Stomach (tissue), 9 donors: ENCODE results near the gene INSL3. TPM values are rescaled to one million over a fixed set of nuclear protein-coding genes. Genes with fewer than 3 reads are reported as not detected.

ENCODE experiments used
- DNase-seq, 2 donors: peaks; one replicate each; pipeline versions ENCODE4 v3.0.0 to v3.0.0-alpha.2; 2013 to 2019
- H3K27ac ChIP-seq, 5 donors: fragments of 200-600 bp in 4 of 5; sonication (generic) in 4 of 5; one replicate each; pipeline ENCODE4 v1.5.1; 2013 to 2019; ENCODE audit warnings: mild to moderate bottlenecking in 1 of 5, moderate library complexity in 1 of 5
- H3K27me3 ChIP-seq, 3 donors: fragments of 200-600 bp; sonication (generic); one replicate each; pipeline ENCODE4 v1.5.1; 2017 to 2019; ENCODE audit warnings: mixed run types in 1 of 3
- H3K36me3 ChIP-seq, 4 donors: fragments of 200-600 bp; sonication (generic); 1 replicate in 3 of 4; 2 replicates in 1 of 4; pipeline ENCODE4 v1.5.1; 2016 to 2019
- H3K4me1 ChIP-seq, 4 donors: fragments of 200-600 bp; sonication (generic); one replicate each; pipeline ENCODE4 v1.5.1; 2016 to 2019
- H3K4me3 ChIP-seq, 4 donors: fragments of 200-600 bp; sonication (generic) in 3 of 4; one replicate each; pipeline ENCODE4 v1.5.1; 2016 to 2019; ENCODE audit warnings: mild to moderate bottlenecking in 1 of 4
- H3K9me3 ChIP-seq, 4 donors: fragments of 200-600 bp; sonication (generic); one replicate each; pipeline ENCODE4 v1.5.1; 2016 to 2019
- CTCF ChIP-seq, 7 experiments: fragments of 450-650 bp in 4 of 7; fragments of 200-600 bp in 3 of 7; sonication (generic) in 3 of 7; IDR thresholded peaks; one replicate each; pipeline ENCODE4 v1.5.1; 2016 to 2019; ENCODE audit warnings: antibody characterized with exemption in 7 of 7, control low read depth in 2 of 7, mild to moderate bottlenecking in 1 of 7
- EP300 ChIP-seq: sonication (generic); formaldehyde crosslinking; IDR thresholded peaks from one replicate; pipeline ENCODE4 v1.6.1; 2017; ENCODE audit warnings: antibody characterized with exemption
- POLR2A ChIP-seq, 4 donors: fragments of 450-650 bp; IDR thresholded peaks; one replicate each; pipeline ENCODE4 v1.6.1; 2016; ENCODE audit warnings: antibody characterized with exemption in 4 of 4, control low read depth in 2 of 4, mild to moderate bottlenecking in 1 of 4, moderate library complexity in 1 of 4
- POLR2AphosphoS5 ChIP-seq, 3 donors: sonication (generic); formaldehyde crosslinking; IDR thresholded peaks; one replicate each; pipeline ENCODE4 v1.6.1; 2016; ENCODE audit warnings: antibody characterized with exemption in 3 of 3
- WGBS, 5 donors: extraction: QIAGEN DNeasy Blood & Tissue Kit in 3 of 5; methylation state at CpG; one replicate each; pipeline versions ENCODE4 v1.1.5 to v1.1.7; 2013 to 2018; 5-methylcytosine and 5-hydroxymethylcytosine counted together
- intact Hi-C: fragments of 100-400 bp; cut with DNase I; formaldehyde crosslinking; loops from one replicate; pipeline ENCODE4 v1.15.1; 2023; ENCODE audit warnings: low total_unique reads
- polyA plus RNA-seq, 3 donors: library from polyadenylated mRNA; stranded (reverse); fragments of 200-250 nt; gene quantifications; one replicate each; pipeline ENCODE4 v1.2.3, GENCODE V29; 2013
- total RNA-seq, 5 donors: library from RNA; depleted of rRNA; stranded (reverse); fragments of >200 nt; gene quantifications; one replicate each; pipeline versions ENCODE4 v1.1.0 to v1.2.3, GENCODE V29; 2014 to 2016
- donor health status: healthy with polysubstance abuse.
- donor health status: Bipolar disorder and iron deficiency.
- donor health status: healthy.

The INSL3 gene
- total and polyA plus RNA-seq, 8 donors, result 0.23 TPM; not detected in 7

- TF ChIP-seq EP300 (no peak), POLR2AphosphoS5 (IDR thresholded peaks at IDR 0.05) (no peak), CTCF (IDR thresholded peaks at IDR 0.05) (no peak), POLR2A (IDR thresholded peaks at IDR 0.05) (no peak)
- H3K4me1 ChIP-seq, result peaks cover 13 to 27% (median 20%) of the 10 kb centered on the region in 4 donors
Observed at GRCh38 chr19:17840019-17840418, 18.7 kb upstream of the INSL3 start.

DNA sequence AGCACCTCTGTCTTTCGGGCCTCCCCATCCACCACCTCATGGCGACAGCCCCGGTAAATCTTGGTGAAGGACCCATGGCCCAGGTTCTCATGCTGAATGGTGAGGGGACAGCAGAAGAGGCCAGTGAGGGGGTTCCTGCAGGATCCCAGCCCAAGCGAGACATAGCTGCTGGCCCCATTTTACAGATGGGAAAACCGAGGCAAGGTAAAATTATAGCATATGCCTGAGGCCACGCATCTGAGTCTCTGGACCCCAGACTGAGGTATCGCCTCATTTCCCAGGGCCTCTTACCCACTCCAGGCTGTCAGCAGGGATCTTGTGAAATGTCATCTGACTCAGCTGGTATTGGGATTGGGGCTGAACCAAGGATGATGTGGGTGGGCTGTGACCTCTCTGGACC lies 16.7 kb upstream of the INSL3 start:
- no peak overlapping the region for H3K4me3 ChIP-seq
- DNase-seq, result no peak
- H3K27me3 ChIP-seq, result peaks cover 0 to 38% (median 0%) of the 10 kb centered on the region in 3 donors
- H3K27ac ChIP-seq, result no peak overlapping the region
- peaks cover 0 to 75% (median 29%) of the 10 kb centered on the region in 4 donors for H3K36me3 ChIP-seq
- whole genome bisulfite sequencing, 5 donors, result 89 to 96% (median 93%) methylated on average over 7 of the region's 7 CpGs
- TF ChIP-seq CTCF (IDR thresholded peaks at IDR 0.05) (no peak), POLR2AphosphoS5 (IDR thresholded peaks at IDR 0.05) (no peak), POLR2A (IDR thresholded peaks at IDR 0.05) (no peak), EP300 (no peak)
- peaks cover 13 to 21% (median 18%) of the 10 kb centered on the region in 4 donors for H3K4me1 ChIP-seq
- intact Hi-C loops, result no loop called here
- H3K9me3 ChIP-seq, result no peaks in the 10 kb centered on the region

More at GRCh38 chr19:17840019-17840418, 18.7 kb upstream of the INSL3 start:
- Histone ChIP-seq H3K27me3 (peaks cover 0 to 55% (median 0%) of the 10 kb centered on the region in 3 donors), H3K36me3 (peaks cover 0 to 65% (median 31%) of the 10 kb centered on the region in 4 donors), H3K27ac (no peak overlapping the region), H3K4me3 (no peak overlapping the region), H3K9me3 (no peaks in the 10 kb centered on the region)
- intact Hi-C loops, result no loop called here
- 78 to 85% (median 81%) methylated on average over 6 of the region's 6 CpGs for WGBS, 5 donors
- DNase-seq, result no peak

- no peak overlapping the region for H3K27ac ChIP-seq
- intact Hi-C loops, result no loop called here
- peaks cover 4 to 9% (median 7%) of the 10 kb centered on the region in 4 donors for H3K4me1 ChIP-seq
- no peaks in the 10 kb centered on the region for H3K9me3 ChIP-seq
- no peak overlapping the region for H3K4me3 ChIP-seq
- TF ChIP-seq POLR2A (IDR thresholded peaks at IDR 0.05) (no peak), CTCF (IDR thresholded peaks at IDR 0.05) (no peak), EP300 (no peak), POLR2AphosphoS5 (IDR thresholded peaks at IDR 0.05) (no peak)
- 53 to 76% (median 60%) methylated on average over 4 of the region's 4 CpGs for WGBS, 5 donors
- peaks cover 0 to 37% (median 0%) of the 10 kb centered on the region in 3 donors for H3K27me3 ChIP-seq
- no peak for DNase-seq
- H3K36me3 ChIP-seq, result peaks cover 0 to 79% (median 32%) of the 10 kb centered on the region in 4 donors
Observed at GRCh38 chr19:17836530-17836929, 15.2 kb upstream of the INSL3 start.

DNA sequence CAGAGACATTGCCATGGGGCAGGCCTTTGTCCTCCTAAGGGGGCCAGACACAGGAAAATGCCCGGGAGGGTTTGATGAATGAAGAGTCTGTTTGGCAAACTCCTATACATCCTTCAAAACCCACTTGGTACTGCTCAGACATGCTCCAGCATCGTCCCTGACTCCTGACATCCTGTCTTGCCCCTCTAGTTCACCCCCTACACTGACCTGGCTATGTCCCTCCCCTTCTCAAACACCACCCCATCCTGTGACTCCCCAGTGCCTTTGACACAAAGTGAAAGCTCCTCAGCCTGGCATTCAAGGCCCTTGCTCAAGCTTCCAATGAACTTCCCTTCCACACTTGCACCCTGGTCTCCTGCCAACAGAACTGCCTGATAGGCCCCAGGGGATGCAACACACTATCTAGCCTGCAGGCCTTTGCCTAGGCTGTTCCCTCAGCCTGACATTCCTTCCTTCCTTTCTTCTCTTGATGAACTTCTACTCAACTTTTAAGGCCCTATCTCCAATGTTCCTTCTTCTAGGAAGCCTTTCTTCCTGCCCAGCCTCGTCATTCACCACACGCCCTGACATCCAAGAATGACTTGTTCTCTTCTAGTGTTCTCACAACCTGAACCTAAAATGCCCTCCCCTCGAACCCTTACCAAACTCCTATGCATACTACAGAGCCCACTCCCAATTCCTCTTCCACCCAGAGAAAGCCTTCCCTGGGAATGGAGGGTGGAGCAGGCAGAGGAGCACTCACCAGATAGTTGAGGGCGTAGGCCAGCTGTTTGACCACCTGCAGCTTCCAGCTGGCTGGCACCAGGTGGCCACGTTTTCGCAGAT lies 14.1 kb upstream of the INSL3 start:
- H3K4me3 ChIP-seq, result no peak overlapping the region
- no peaks in the 10 kb centered on the region for H3K9me3 ChIP-seq
- peaks cover 0 to 81% (median 31%) of the 10 kb centered on the region in 4 donors for H3K36me3 ChIP-seq
- H3K4me1 ChIP-seq, result peaks cover 0 to 14% (median 13%) of the 10 kb centered on the region in 4 donors
- intact Hi-C loops, result no loop called here
- no peak for DNase-seq
- 68 to 75% (median 72%) methylated on average over 8 of the region's 8 CpGs for WGBS, 5 donors
- peaks cover 0 to 37% (median 0%) of the 10 kb centered on the region in 3 donors for H3K27me3 ChIP-seq
- TF ChIP-seq POLR2A (IDR thresholded peaks at IDR 0.05), result no peak
- no peak for TF ChIP-seq EP300
- no peak for TF ChIP-seq CTCF (IDR thresholded peaks at IDR 0.05)
- TF ChIP-seq POLR2AphosphoS5 (IDR thresholded peaks at IDR 0.05), result no peak
- no peak overlapping the region for H3K27ac ChIP-seq
